ENCODE measurements around the gene LCLAT1.

LCLAT1 gene

DNA sequence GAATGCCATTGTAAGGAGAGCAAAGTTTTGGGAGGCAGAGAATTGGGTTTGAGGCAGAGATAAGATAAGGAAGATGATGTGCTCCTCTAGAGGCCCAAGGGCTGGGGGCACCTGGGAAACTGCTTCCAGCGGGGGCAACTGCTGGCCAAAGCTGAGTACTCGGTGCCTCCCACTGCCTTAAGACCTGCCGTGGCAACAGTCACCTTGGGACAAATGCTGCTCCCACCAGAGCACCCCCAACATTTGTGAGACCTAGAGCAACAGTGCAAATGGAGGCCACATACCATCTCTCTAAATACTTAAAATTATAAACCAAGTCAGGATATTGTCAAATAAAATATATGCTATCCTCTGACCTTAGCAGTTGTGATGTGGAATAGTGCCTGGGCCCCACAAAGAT, 233.1 kb downstream of the LCLAT1 start:
- DNase-seq: no peak

DNA sequence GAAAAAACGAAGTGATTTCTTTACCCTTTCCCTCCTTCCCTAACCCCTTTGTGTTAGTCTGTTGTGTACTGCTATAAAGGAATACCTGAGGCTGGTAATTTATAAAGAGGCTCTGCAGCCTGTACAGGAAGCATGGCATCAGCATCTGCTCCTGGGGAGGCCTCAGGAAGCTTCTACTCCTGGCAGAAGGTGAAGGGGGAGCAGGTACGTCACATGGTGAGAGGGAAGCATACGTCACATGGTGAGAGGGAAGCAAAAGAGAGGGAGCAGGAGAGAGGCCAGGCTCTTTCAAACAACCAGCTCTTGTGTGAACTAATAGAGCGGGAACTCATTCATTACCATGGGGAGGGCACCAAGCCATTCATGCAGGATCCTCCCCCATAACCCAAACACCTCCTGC, 234.0 kb downstream of the LCLAT1 start:
- no peak for DNase-seq

DNA sequence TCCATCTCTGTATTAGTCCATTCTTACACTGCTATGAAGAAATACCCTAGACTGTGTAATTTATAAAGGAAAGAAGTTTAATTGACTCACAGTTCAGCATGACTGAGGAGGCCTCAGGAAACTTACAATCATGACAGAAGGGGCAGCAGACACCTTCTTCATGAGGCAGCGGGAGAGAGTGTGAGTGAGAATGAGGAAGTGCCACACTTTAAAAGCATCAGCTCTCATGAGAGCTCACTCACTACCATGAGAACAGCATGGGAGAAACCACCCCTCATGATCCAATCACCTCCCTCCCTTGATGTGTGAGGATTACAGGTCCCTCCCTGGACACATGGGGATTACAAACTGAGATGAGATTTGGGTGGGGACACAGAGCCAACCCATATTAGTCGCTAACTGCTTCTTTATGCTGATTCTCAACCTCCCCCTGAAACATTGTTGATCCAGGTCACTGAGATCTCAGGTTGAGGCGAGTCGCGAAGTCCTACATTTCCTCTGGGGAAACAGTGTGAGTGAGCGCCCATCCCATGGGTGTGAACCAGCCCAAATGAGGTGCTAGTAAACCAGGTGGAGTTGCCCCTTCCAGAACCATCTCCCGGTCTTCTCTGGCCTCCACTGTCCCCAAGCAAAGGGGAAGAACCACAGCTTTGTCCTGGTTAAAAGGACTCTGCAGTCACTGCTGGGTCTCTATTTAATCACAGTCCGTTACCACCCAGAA, 236.3 kb downstream of the LCLAT1 start:
- no peak for DNase-seq

DNA sequence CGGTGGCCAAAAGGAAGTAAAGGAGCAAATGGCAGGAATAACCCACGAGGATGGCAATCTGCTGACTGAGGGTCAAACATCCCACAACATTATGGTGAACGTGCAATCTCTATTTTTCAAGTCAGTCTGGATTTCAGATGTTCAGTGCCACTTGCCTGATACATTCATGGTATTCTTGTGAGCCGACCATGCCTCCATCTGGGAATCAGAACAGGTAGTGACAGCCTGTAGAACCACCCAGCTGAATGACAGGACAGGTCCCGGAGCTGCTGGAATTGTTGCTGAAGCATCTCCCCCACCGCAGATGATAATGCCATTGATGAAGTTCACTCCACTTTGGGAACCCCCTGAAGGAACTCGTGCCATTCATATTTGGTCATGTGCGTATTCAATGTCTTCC, 237.0 kb downstream of the LCLAT1 start:
- DNase-seq: no peak

DNA sequence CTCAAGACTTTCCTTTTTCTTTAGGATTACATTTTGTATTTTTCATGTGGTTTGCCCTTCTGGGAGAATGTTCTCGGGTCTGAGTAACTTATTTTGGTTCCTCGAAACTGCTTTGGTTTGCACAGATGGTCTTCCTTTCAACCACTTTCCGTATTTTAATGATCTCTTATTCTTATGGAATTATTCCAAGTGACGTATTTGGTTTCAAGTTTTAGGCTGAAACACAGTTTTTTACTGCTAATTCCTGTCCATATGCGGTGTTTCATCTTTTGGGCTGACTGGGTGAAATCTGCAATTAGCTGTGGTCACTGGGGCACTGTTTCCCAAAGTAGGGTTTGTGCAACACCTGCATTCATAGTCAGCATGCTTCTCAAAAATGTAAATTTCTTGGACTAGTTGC, 237.5 kb downstream of the LCLAT1 start:
- no peak for DNase-seq

DNA sequence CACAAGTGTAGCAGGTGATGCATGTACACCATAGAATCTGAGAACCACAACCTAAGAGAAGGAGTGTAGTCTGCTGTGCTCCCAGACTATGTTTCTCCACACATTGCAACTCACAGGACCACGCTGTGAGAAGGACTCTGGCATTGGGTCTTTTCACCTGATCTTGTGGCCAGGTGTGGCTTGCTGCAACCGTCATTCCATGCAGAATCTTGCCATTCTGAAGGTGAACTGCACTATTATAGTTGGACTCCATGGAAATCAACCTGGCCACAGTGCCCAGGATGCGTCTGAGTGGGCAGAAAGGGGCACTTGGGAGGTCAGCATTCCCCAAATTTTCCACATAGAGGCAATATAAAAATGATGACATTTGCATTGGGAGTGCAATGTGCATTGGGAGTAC, 237.9 kb downstream of the LCLAT1 start:
- no peak for DNase-seq

DNA sequence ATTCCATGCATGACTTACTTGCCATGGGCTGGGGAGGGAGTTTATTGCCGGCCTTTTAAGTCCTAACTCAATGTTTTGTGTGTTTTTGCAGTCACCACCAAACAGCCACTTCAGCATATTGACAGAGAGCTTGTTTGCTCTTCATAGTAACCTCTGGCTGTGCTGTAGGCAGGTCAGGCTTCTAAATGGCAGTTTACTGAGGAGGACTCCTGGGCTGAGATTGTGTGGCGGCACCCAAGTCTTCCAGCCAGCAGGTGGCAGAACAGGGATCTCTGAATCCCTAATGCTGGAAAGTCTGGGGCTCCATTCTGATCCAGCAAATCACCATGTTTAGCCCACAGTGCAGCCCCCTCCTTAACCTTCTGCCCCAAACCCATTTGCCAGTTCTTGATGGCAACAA, 239.0 kb downstream of the LCLAT1 start:
- DNase-seq: peak in 1 of 2 experiments; percentile 34

DNA sequence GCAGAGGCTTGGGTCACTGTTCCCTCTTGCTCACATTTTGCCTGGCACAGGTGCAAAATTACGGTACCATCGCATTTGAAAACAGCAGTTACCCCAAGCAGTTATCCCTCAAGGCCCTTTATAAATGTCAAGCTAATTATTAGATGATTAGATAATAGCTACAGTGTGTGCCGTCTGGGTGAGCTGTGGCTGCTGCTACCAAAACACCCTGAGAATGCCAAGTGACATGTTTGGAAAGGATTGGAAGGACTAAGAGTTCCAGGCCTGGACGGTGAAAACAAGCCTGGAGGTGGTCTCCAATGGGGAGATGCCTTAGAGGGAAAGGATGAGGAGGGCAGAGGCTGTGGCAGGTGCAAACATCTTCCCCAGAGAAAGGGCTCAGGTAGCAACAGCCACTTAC, 239.6 kb downstream of the LCLAT1 start:
- no peak for DNase-seq

DNA sequence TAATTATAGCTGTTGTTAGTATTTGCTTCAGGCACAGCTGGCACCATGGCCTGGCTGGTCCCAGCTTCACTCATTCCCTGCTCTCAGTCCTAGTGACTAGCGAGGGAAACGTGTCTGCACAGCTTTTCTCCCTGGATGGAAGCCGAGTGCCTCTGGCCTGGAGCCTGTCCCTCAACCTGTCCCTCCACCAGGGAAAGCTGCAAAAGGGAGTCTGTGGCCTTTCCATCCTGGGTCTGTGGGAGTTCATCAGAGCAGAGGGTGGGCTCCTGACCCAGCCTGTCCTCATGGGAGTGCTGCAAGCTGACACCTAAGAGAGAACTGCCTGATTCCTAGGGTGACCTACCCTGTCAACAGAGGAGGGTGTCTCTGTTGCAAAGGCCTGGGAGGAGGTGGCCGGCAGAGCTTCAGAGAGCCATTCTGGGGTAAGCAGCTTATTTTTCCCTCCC, 241.9 kb downstream of the LCLAT1 start:
- DNase-seq: no peak

DNA sequence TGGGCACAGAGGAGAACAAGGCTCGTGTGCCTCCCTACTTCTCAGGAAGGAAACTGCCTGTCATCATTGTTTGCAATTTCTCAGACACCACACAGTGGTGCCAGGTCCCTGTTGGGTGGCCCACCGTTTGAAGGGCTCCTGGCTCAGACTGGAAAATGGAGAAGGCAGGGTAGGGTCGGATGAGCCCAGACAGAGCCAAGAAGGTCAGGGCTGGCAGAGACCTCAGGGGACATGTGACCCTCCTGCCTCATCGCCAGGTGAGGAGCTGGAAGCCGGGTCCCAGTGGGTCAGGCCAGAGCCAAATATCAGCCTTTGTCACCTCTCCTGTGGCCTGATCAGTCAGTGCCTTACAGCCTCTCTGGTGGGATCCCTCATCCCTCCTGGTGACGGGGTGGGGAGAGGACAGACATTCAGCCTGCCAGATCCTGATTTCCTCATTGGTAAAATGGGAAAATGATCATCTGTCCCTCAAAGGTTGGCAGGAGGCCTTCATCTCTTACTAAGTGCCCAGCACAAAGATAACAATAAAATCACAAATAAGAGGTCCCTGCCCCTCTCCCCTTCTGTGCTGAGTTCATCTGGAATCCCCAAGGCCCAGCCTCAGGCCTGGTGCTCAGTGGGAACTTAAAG, 242.6 kb downstream of the LCLAT1 start:
- no peak for DNase-seq

DNA sequence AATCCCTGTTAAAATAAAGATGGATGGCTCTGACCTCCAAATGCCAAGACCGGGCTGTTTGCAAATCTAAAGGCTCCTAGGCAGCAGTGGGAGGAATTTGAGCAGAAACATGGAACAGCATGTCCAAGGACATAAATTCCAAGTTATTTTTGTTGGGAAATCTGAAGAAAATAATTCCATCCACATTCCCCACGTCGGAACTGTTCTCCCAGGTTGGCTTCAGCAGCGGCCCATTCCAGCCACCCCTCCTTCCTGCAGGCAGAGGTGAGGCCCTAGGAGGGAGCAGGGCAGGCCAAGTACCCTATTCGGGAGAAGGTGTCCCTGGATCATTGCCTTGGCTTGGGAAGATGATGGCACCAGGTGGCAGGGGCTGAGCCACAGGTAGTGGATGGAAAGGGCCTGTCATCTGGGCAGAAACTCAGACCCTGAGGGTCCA, 243.1 kb downstream of the LCLAT1 start:
- no peak for DNase-seq

DNA sequence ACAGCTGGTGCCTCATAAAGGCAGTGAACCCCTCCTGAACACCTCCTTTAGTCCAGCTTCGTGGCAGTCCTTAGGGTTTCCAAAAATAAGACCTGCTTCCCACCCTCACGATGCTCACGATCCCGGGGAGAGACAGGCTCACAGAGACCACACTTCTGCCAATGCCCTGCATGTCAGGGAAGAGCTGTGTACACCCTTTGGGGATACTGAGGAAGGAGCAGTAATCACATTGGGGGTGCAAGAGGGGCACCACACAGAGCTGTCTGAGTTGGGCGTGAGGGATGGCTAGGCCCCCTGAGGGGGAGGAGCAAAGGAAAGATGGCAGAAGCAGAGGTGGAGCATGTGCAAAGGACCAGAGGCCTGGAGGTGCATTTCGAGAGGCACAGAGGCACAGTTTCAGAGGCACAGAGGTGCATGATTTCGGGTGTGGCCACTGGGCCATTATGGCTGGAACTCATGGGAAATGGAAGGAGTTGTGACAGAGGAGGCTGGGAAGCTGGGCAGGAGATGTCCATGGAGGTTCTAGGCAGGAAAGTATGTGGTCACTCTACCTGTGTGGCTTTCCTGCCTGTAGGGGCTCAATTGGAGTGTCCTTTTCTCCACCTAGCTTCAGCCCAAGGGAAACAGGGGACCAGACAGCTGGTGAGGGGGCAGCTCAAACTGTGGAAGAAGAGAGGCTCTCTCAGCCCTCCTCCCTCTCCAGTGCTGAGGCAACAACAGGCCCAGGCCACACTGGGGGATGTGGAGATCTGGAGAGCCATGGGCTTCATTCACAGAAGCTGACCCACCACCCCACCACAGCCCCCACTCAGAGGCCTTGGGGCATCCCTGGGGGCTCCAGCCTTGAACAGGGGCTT, 244.3 kb downstream of the LCLAT1 start:
- DNase-seq: no peak

DNA sequence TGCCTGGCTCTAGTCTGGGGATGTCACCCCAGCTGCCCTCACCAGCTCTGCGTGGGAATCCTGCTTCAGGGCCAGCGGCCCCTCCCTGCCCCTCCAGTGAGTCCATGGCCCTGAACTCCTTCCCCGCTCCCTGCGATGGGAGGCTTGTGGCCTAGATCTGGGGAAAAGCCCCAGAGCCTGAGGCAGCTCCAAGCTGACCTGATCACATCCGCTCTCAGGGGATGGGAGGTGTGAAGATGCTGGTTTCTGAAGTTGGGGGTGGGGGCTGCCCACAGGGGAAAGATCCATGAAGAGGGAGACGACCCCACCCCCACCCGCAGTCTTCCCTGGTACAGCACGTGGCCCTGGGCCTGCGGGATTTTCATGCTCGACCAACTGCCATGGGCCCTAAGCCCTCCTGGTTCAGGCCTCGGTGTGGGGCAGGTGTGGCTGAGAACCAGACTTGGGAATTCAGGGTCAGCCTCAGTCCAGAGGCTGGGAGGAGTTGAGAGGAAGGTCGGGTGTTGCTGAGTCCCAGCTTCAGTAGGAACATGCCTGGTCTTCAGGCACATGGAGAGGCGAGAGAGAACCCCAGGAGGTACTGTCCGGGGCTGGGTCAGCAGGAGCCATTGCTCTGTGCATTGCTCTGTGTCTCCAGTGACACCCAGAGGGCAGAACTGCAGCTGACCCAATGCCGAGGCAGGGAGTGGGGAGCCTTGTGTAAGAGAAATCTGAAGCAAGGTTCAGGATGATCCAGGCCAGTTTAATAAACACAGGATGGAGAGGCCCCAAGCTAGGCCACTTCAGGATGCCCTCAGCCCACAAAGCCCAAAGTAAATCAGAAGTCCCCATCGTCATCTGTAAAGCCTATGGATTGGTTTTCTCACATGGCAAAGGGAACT, 245.1 kb downstream of the LCLAT1 start:
- DNase-seq: peak in 1 of 2 experiments; percentile 23

DNA sequence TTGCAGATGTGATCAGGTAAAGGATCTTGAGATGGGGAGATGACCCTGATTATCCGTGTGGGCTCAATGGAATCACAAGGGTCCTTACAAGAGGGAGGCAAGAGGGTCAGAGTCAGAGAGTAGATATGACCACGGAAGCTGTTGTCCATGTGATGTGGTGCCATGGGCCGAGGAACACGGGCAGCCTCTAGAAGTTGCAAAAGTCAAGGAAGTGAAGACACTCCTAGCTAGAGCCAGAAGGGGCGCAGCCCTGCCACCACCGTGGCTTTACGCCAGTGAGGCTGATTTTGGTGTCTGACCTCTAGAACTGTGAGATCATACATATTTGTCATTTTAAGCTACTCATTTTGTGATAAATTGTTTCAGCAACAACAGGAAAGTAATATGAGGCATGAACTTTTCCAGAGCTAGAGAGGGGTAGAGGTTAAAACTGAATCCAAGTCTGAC, 245.8 kb downstream of the LCLAT1 start:
- no peak for DNase-seq

All from NCI-H526 (cell line).